B cell (primary cell): ENCODE results near the gene RPP30. TPM values are rescaled to one million over a fixed set of nuclear protein-coding genes. Genes with fewer than 3 reads are reported as not detected.

Source experiments
- ATAC-seq: fragments of 200-7000 bp; cut with Tn5 transposase; one replicate; pipeline ENCODE4 v1.10.0; 2021; ENCODE audit warnings: low read depth, mild to moderate bottlenecking, moderate number of reproducible peaks, moderate library complexity
- CTCF ChIA-PET: fragments of 350-600 bp; sonication (Branson Sonifier 250); formaldehyde crosslinking; loops from one replicate; lab custom pipeline; 2021; ENCODE audit warnings: antibody characterized with exemption, inconsistent platforms; lab: Charles Lee
- POLR2A ChIA-PET: fragments of 350-600 bp; sonication (Branson Sonifier 250); formaldehyde crosslinking; loops from one replicate; lab custom pipeline; 2021; ENCODE audit warnings: antibody characterized with exemption; lab: Charles Lee
- DNase-seq: peaks from one replicate; pipeline ENCODE4 v3.0.0; 2013
- H2AFZ ChIP-seq: 2 replicates; pipeline ENCODE4 v1.6.1; 2012; ENCODE audit warnings: mild to moderate bottlenecking, low read depth, low read length; ENCODE audit not compliant: insufficient read depth, poor library complexity, severe bottlenecking
- H3K27ac ChIP-seq, 2 donors: 1 replicate in 1 of 2; 2 replicates in 1 of 2; pipeline ENCODE4 v1.5.1; 2012 to 2013; ENCODE audit warnings: low read length in 2 of 2, mild to moderate bottlenecking in 2 of 2, moderate library complexity in 1 of 2
- H3K27me3 ChIP-seq, 4 experiments: fragments of 200-600 bp in 1 of 4; sonication (generic) in 1 of 4; replicated peaks in 1 of 4; 1 replicate in 2 of 4; 2 replicates in 2 of 4; pipeline versions ENCODE4 v1.6.1 to v1.7.0; 2013 to 2016; ENCODE audit warnings: low read length in 3 of 4, mild to moderate bottlenecking in 2 of 4, mixed read lengths in 1 of 4, moderate library complexity in 1 of 4; ENCODE audit not compliant: insufficient read depth in 4 of 4, control insufficient read depth in 3 of 4; ENCODE audit errors: control extremely low read depth in 1 of 4
- H3K36me3 ChIP-seq, 2 experiments: replicated peaks in 1 of 2; 1 replicate in 1 of 2; 2 replicates in 1 of 2; pipeline versions ENCODE4 v1.6.1 to v1.7.1; 2013; ENCODE audit warnings: low read length in 1 of 2; ENCODE audit not compliant: insufficient read depth in 2 of 2, control insufficient read depth in 1 of 2; ENCODE audit errors: control extremely low read depth in 1 of 2, extremely low read depth in 1 of 2
- H3K4me1 ChIP-seq, 2 donors: fragments of 200-600 bp in 1 of 2; sonication (generic) in 1 of 2; 1 replicate in 1 of 2; 2 replicates in 1 of 2; pipeline versions ENCODE4 v1.5.1 to v1.6.1; 2013 to 2017; ENCODE audit warnings: low read length in 2 of 2; ENCODE audit not compliant: control insufficient read depth in 2 of 2, insufficient read depth in 2 of 2
- H3K4me2 ChIP-seq: replicated peaks from 2 replicates; pipeline ENCODE3; 2012; ENCODE audit warnings: mild to moderate bottlenecking, low read depth, low read length; ENCODE audit not compliant: poor library complexity, severe bottlenecking
- H3K4me3 ChIP-seq, 5 experiments: fragments of 200-600 bp in 1 of 5; sonication (generic) in 1 of 5; 1 replicate in 3 of 5; 2 replicates in 2 of 5; pipeline versions ENCODE4 v1.5.1 to v1.7.0; 2011 to 2016; ENCODE audit warnings: low read length in 4 of 5, mild to moderate bottlenecking in 4 of 5, low read depth in 2 of 5, control low read depth in 1 of 5, moderate library complexity in 1 of 5; ENCODE audit not compliant: insufficient read depth in 1 of 5; ENCODE audit errors: control extremely low read depth in 1 of 5, extremely low read depth in 1 of 5
- H3K79me2 ChIP-seq: fragments of 200-600 bp; sonication (generic); one replicate; pipeline ENCODE4 v1.6.0; 2016; ENCODE audit warnings: low read length; ENCODE audit not compliant: control insufficient read depth, insufficient read depth
- H3K9ac ChIP-seq: fragments of 200-600 bp; sonication (generic); 2 replicates; pipeline ENCODE4 v1.6.1; 2017; ENCODE audit warnings: mild to moderate bottlenecking, low read length, moderate library complexity
- H3K9me3 ChIP-seq, 3 donors: one replicate each; pipeline versions ENCODE4 v1.6.1 to v1.7.1; 2013; ENCODE audit warnings: low read length in 2 of 3; ENCODE audit not compliant: control insufficient read depth in 2 of 3, insufficient read depth in 1 of 3; ENCODE audit errors: control extremely low read depth in 1 of 3
- H4K20me1 ChIP-seq: 2 replicates; pipeline ENCODE4 v1.6.0; 2012; ENCODE audit warnings: mild to moderate bottlenecking, low read length; ENCODE audit not compliant: insufficient read depth, control insufficient read depth, poor library complexity, severe bottlenecking
- H3K27ac Mint-ChIP-seq: one replicate; pipeline ENCODE4 v1.8.0; 2021; ENCODE audit warnings: mixed read lengths
- H3K27me3 Mint-ChIP-seq: one replicate; pipeline ENCODE4 v1.8.0; 2021; ENCODE audit warnings: mixed read lengths
- H3K4me1 Mint-ChIP-seq: one replicate; pipeline ENCODE4 v1.8.0; 2021; ENCODE audit warnings: mixed read lengths
- H3K4me3 Mint-ChIP-seq: one replicate; pipeline ENCODE4 v1.8.0; 2021; ENCODE audit warnings: mixed read lengths
- H3K9me3 Mint-ChIP-seq: one replicate; pipeline ENCODE4 v1.8.0; 2022; ENCODE audit warnings: mixed read lengths; ENCODE audit not compliant: insufficient read depth
- EZH2 ChIP-seq: IDR thresholded peaks from 2 replicates; pipeline ENCODE4 v1.6.1; 2012; ENCODE audit warnings: borderline replicate concordance, low read depth, mild to moderate bottlenecking, moderate library complexity, low read length; ENCODE audit not compliant: insufficient read depth, poor library complexity, severe bottlenecking
- WGBS: methylation state at CpG from one replicate; pipeline ENCODE4 v1.1.5; 2013; ENCODE audit warnings: missing lambda C conversion rate; ENCODE audit not compliant: insufficient coverage; 5-methylcytosine and 5-hydroxymethylcytosine counted together
- intact Hi-C: fragments of 100-400 bp; cut with micrococcal nuclease; formaldehyde crosslinking; loops from one replicate; pipeline ENCODE4 v1.10.0; 2022
- polyA minus RNA-seq: library from RNA; depleted of rRNA, polyadenylated mRNA; stranded (reverse); fragments of >200 nt; gene quantifications from 2 replicates; pipeline ENCODE4 v1.2.3, GENCODE V29; 2012
- polyA plus RNA-seq: library from polyadenylated mRNA; depleted of rRNA; stranded (reverse); fragments of >200 nt; gene quantifications from 2 replicates; pipeline ENCODE4 v1.2.3, GENCODE V29; 2012
- total RNA-seq, 2 donors: library from RNA; stranded (reverse); fragments of 120-200 nt in 1 of 2; gene quantifications; 1 replicate in 1 of 2; 2 replicates in 1 of 2; pipeline versions ENCODE4 v1.2.3 to v1.2.4, GENCODE V29; 2013 to 2022
- TF ChIP-seq, protein P1 (sequence below): fragments of 200-600 bp; IDR thresholded peaks from one replicate; pipeline ENCODE4 v1.8.0; 2022; ENCODE audit warnings: antibody characterized with exemption, mild to moderate bottlenecking

RPP30 gene
- total RNA-seq (41.7 and 42.3 TPM in 2 replicates), polyA plus RNA-seq (27.2 and 28.2 TPM in 2 replicates), polyA minus RNA-seq (13.3 and 14.0 TPM in 2 replicates)
- total RNA-seq (2013): 51.5 TPM

DNA sequence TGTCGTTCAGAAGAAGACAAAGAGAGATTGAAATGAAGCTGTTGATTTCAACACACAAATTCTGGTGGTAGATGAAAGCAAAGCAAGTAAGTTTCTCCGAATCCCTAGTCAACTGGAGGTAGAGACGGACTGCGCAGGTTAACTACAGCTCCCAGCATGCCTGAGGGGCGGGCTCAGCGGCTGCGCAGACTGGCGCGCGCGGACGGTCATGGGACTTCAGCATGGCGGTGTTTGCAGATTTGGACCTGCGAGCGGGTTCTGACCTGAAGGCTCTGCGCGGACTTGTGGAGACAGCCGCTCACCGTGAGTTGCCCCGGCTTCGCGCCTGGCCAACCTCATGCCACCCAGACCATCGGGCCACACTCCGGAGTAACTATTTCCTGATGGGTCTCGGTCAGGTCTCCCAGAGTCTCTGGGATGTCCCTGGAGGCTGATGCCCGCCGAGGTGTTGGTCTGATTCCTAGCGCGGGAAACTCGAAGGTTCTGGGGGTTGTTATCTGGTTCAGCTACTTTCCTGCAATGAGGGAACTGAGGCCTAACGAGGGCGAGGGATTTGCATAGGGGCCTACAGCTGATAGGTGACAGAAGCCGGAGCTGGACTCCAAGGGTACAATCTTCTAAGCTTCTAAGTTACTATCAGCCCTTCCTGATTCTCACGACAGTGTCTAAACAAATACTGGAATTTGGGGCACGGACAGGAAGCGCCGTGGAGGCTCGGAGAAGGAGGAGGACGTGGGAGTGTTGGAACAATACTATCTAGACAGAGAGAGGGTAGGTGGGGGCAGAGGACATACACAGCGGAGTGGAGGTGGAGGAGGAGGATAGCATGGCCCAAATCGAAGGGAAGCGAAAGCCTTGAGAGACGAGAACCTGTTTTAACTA, at the start of gene RPP30:
RPP30 (plus strand) TSS at position 209 of the 882 bp plus-strand sequence; CDS start at position 222, 13 bp downstream.
- intact Hi-C loops: loop anchor here (1.0 to 10.0 kb wide), 9 partner anchors 14 to 1230 kb away; partner anchors contain the start of genes HECTD2, HTR7, KIF20B and TNKS2
- H2AFZ ChIP-seq: peak within 1 kb of the TSS; percentile 90
- peaks cover 0 to 4% (median 1%) of the 10 kb centered on the region in 3 donors for H3K9me3 ChIP-seq
- Mint-ChIP-seq H3K4me3 (peak within 1 kb of the TSS; percentile 92), H3K9me3 (peaks cover 3% of the 10 kb centered on the region), H3K27me3 (peaks cover 27% of the 10 kb centered on the region), H3K27ac (peak within 1 kb of the TSS; percentile 84), H3K4me1 (peaks cover 32% of the 10 kb centered on the region)
- under 1% methylated on average over 41 of the region's 43 CpGs for WGBS
- peak within 1 kb of the TSS; percentile 81 for H3K4me2 ChIP-seq
- no peaks in the 10 kb centered on the region for H4K20me1 ChIP-seq
- peaks cover 2 to 15% of the 10 kb centered on the region in 2 experiments for H3K36me3 ChIP-seq
- TF ChIP-seq, protein P1, sequence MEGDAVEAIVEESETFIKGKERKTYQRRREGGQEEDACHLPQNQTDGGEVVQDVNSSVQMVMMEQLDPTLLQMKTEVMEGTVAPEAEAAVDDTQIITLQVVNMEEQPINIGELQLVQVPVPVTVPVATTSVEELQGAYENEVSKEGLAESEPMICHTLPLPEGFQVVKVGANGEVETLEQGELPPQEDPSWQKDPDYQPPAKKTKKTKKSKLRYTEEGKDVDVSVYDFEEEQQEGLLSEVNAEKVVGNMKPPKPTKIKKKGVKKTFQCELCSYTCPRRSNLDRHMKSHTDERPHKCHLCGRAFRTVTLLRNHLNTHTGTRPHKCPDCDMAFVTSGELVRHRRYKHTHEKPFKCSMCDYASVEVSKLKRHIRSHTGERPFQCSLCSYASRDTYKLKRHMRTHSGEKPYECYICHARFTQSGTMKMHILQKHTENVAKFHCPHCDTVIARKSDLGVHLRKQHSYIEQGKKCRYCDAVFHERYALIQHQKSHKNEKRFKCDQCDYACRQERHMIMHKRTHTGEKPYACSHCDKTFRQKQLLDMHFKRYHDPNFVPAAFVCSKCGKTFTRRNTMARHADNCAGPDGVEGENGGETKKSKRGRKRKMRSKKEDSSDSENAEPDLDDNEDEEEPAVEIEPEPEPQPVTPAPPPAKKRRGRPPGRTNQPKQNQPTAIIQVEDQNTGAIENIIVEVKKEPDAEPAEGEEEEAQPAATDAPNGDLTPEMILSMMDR: no peak
- TF ChIP-seq EZH2: no peak
- peak within 1 kb of the TSS; percentile 85 for H3K9ac ChIP-seq
- H3K27ac ChIP-seq: peak within 1 kb of the TSS; percentile 51 to 62
- H3K4me1 ChIP-seq: peaks cover 16 to 18% of the 10 kb centered on the region in 2 donors
- DNase-seq (peak; percentile 86), ATAC-seq (peak; percentile 97)
- POLR2A ChIA-PET: no interaction called here
- H3K27me3 ChIP-seq: peaks cover 0 to 13% (median 7%) of the 10 kb centered on the region in 4 experiments
- H3K79me2 ChIP-seq: peaks cover 28% of the 10 kb centered on the region
- CTCF ChIA-PET: interaction anchor here (0.6 to 3.1 kb wide), 12 partner anchors 8 to 379 kb away, joined by 3 to 24 read pairs (median 3); partner anchors contain the start of gene HTR7
- peak within 1 kb of the TSS; percentile 72 to 96 (median 92) for H3K4me3 ChIP-seq

DNA sequence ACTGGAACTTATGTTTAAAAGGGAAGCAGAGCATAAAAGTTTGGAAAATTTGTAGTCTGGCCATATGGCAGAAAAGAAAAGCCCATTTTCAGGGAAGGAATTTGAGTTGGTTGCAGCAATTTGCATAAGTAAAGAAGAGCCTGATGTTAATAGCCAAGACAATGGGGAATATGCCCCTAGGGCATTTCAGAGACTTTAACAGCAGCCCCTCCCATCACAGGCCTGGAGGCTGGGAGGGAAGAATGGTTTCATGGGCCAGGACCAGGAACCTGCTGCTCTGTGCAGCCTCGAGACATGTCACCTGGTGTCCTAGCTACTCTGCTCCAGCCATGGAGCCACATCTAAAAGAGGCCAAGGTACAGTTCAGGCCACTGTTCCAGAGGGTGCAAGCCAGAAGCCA, 49.3 kb upstream of the RPP30 start:
- no peaks in the 10 kb centered on the region for H4K20me1 ChIP-seq
- H3K4me1 Mint-ChIP-seq: no peaks in the 10 kb centered on the region
- intact Hi-C loops: no loop called here
- DNase-seq: no peak
- peaks cover 0 to 10% (median 1%) of the 10 kb centered on the region in 4 experiments for H3K27me3 ChIP-seq
- no peak overlapping the region for H3K9ac ChIP-seq
- ATAC-seq: no peak
- H3K36me3 ChIP-seq: no peaks in the 10 kb centered on the region
- no peak overlapping the region for H3K27ac Mint-ChIP-seq
- no peaks in the 10 kb centered on the region for H3K9me3 Mint-ChIP-seq
- ChIA-PET CTCF (no interaction called here), POLR2A (no interaction called here)
- H2AFZ ChIP-seq: no peak overlapping the region
- no peak overlapping the region for H3K4me3 Mint-ChIP-seq
- H3K27me3 Mint-ChIP-seq: peaks cover 23% of the 10 kb centered on the region
- H3K27ac ChIP-seq: no peak overlapping the region
- no peak overlapping the region for H3K4me2 ChIP-seq
- H3K9me3 ChIP-seq: peaks cover 0 to 14% (median 0%) of the 10 kb centered on the region in 3 donors
- H3K4me3 ChIP-seq: no peak overlapping the region
- TF ChIP-seq, protein P1: no peak
- TF ChIP-seq EZH2: no peak
- WGBS: 50% methylated on average over 1 of the region's 1 CpG
- no peaks in the 10 kb centered on the region for H3K79me2 ChIP-seq
- no peaks in the 10 kb centered on the region for H3K4me1 ChIP-seq
